Neural progenitor cell (in vitro differentiated cells): ENCODE measurements around the gene SURF1.

Experiments
- CTCF ChIP-seq: fragments of 200-600 bp; sonication (generic); IDR thresholded peaks from 2 replicates; pipeline ENCODE4 v1.5.1; 2017; ENCODE audit warnings: antibody characterized with exemption, mild to moderate bottlenecking
- EZH2 ChIP-seq: fragments of 200-600 bp; sonication (generic); IDR thresholded peaks from 2 replicates; pipeline ENCODE4 v1.6.1; 2017; ENCODE audit warnings: antibody characterized with exemption, mild to moderate bottlenecking, moderate library complexity

GRCh38 chr9:133356391-133357091, at the start of gene SURF1, which contains the start of gene SURF2:
- TF ChIP-seq CTCF (no peak), EZH2 (no peak)
